Transverse colon (tissue), 4 donors: Measurements from ENCODE around the gene VCX3B. TPM values are rescaled to one million over a fixed set of nuclear protein-coding genes. Genes with fewer than 3 reads are reported as not detected.
"Not testable (repeated sequence)": the region's sequence is repeated elsewhere in the genome, so short reads cannot be mapped to it uniquely, and the experiment has no call there.

Experiments used
- DNase-seq: peaks from one replicate; pipeline ENCODE4 v3.0.0-alpha.2; 2019
- H3K27ac ChIP-seq, 4 donors: fragments of 200-600 bp; sonication (generic); 2 replicates each; pipeline ENCODE4 v1.5.1; 2016 to 2018; ENCODE audit warnings: inconsistent platforms in 4 of 4
- H3K27me3 ChIP-seq: fragments of 200-600 bp; sonication (generic); 2 replicates; pipeline ENCODE4 v1.5.1; 2017; ENCODE audit warnings: inconsistent platforms
- H3K36me3 ChIP-seq, 4 donors: fragments of 200-600 bp; sonication (generic); 2 replicates each; pipeline ENCODE4 v1.5.1; 2017 to 2019; ENCODE audit warnings: inconsistent platforms in 4 of 4
- H3K4me1 ChIP-seq, 4 donors: fragments of 200-600 bp; sonication (generic); 2 replicates each; pipeline ENCODE4 v1.5.1; 2017 to 2020; ENCODE audit warnings: inconsistent platforms in 4 of 4
- H3K4me3 ChIP-seq, 4 donors: fragments of 200-600 bp; sonication (generic); 1 replicate in 1 of 4; 2 replicates in 3 of 4; pipeline versions ENCODE4 v1.5.1 to v1.6.1; 2017 to 2019; ENCODE audit warnings: inconsistent platforms in 4 of 4
- H3K9me3 ChIP-seq, 2 donors: fragments of 200-600 bp; sonication (generic); 2 replicates each; pipeline ENCODE4 v1.5.1; 2017 to 2019; ENCODE audit warnings: inconsistent platforms in 2 of 2
- CTCF ChIP-seq, 5 experiments: fragments of 200-600 bp in 3 of 5; fragments of 450-650 bp in 2 of 5; sonication (generic) in 3 of 5; IDR thresholded peaks; 1 replicate in 2 of 5; 2 replicates in 3 of 5; pipeline ENCODE4 v1.5.1; 2016 to 2017; ENCODE audit warnings: antibody characterized with exemption in 5 of 5, inconsistent platforms in 3 of 5, mild to moderate bottlenecking in 2 of 5, moderate library complexity in 1 of 5
- EP300 ChIP-seq: sonication (generic); formaldehyde crosslinking; IDR thresholded peaks from one replicate; pipeline ENCODE4 v1.6.1; 2017; ENCODE audit warnings: antibody characterized with exemption, low read depth
- POLR2A ChIP-seq: fragments of 450-650 bp; IDR thresholded peaks from one replicate; pipeline ENCODE4 v1.6.1; 2016; ENCODE audit warnings: antibody characterized with exemption, mild to moderate bottlenecking, moderate library complexity
- POLR2AphosphoS5 ChIP-seq, 3 donors: sonication (generic); formaldehyde crosslinking; IDR thresholded peaks; one replicate each; pipeline ENCODE4 v1.6.1; 2016; ENCODE audit warnings: antibody characterized with exemption in 3 of 3
- WGBS, 2 donors: methylation state at CpG; one replicate each; pipeline ENCODE4 v1.1.5; 2018; ENCODE audit warnings: low coverage in 1 of 2; 5-methylcytosine and 5-hydroxymethylcytosine counted together
- in situ Hi-C, 4 donors: fragments of 200-750 bp; cut with MboI; loops; one replicate each; pipeline versions ENCODE4 v1.15.0 to v1.15.1; 2017; ENCODE audit warnings: low sequenced_read_pairs in 3 of 4, low pct_ligation_motif_present in 1 of 4, low pct_unique_long_range_greater_than_20kb in 1 of 4
- intact Hi-C: fragments of 100-400 bp; cut with DNase I; formaldehyde crosslinking; loops from one replicate; pipeline ENCODE4 v1.15.1; 2023; ENCODE audit warnings: low total_unique reads
- total RNA-seq, 4 donors: library from RNA; depleted of rRNA; stranded (reverse); fragments of >200 nt; gene quantifications; one replicate each; pipeline ENCODE4 v1.1.0, GENCODE V29; 2016

VCX3B gene
- total RNA-seq: not detected

GRCh38 chrX:8464530-8464929 lies at the start of gene VCX3B:
Gene VCX3B (plus strand): TSS chrX:8464830. CDS start chrX:8465451, 621 bp downstream.
- H3K36me3 ChIP-seq, H3K4me1 ChIP-seq, H3K4me3 ChIP-seq, H3K9me3 ChIP-seq, intact Hi-C loops, in situ Hi-C loops, H3K27me3 ChIP-seq, H3K27ac ChIP-seq, DNase-seq: not testable (repeated sequence)
- WGBS, 2 donors: 83 to 100% methylated on average over 1 to 3 of the region's 3 CpGs

GRCh38 chrX:8418301-8418700 lies 46.3 kb upstream of the VCX3B start:
- in situ Hi-C loops: no loop called here
- no peak overlapping the region for H3K4me3 ChIP-seq
- TF ChIP-seq EP300 (no peak), POLR2AphosphoS5 (IDR thresholded peaks at IDR 0.05) (no peak), CTCF (IDR thresholded peaks at IDR 0.05) (no peak), POLR2A (no peak)
- H3K36me3 ChIP-seq: no peaks in the 10 kb centered on the region
- H3K27me3 ChIP-seq: no peaks in the 10 kb centered on the region
- WGBS, 2 donors: 72 to 81% methylated on average over 3 to 4 of the region's 4 CpGs
- intact Hi-C loops: no loop called here
- no peaks in the 10 kb centered on the region for H3K4me1 ChIP-seq
- H3K9me3 ChIP-seq: no peaks in the 10 kb centered on the region
- DNase-seq: no peak
- H3K27ac ChIP-seq: no peak overlapping the region

- H3K27me3 ChIP-seq: no peaks in the 10 kb centered on the region
- no peak overlapping the region for H3K4me3 ChIP-seq
- H3K9me3 ChIP-seq: no peaks in the 10 kb centered on the region
- intact Hi-C loops: no loop called here
- in situ Hi-C loops: no loop called here
- WGBS, 2 donors: 85% methylated on average over 1 of the region's 1 CpG; no CpG with 5 or more reads in 1 of the 2 donors
- TF ChIP-seq CTCF (IDR thresholded peaks at IDR 0.05) (no peak), POLR2A (no peak), POLR2AphosphoS5 (IDR thresholded peaks at IDR 0.05) (no peak), EP300 (no peak)
- H3K36me3 ChIP-seq: no peaks in the 10 kb centered on the region
- no peak overlapping the region for H3K27ac ChIP-seq
- DNase-seq: no peak
- H3K4me1 ChIP-seq: no peaks in the 10 kb centered on the region
Measured at GRCh38 chrX:8424912-8425311, 39.7 kb upstream of the VCX3B start.

GRCh38 chrX:8429692-8430249 lies 34.9 kb upstream of the VCX3B start:
- DNase-seq: no peak
- Histone ChIP-seq H3K27ac (no peak overlapping the region), H3K4me1 (no peaks in the 10 kb centered on the region), H3K27me3 (no peaks in the 10 kb centered on the region), H3K9me3 (no peaks in the 10 kb centered on the region), H3K4me3 (no peak overlapping the region), H3K36me3 (no peaks in the 10 kb centered on the region)
- intact Hi-C loops (no loop called here), in situ Hi-C loops (no loop called here)
- no peak for TF ChIP-seq CTCF (IDR thresholded peaks at IDR 0.05)
- no peak for TF ChIP-seq POLR2AphosphoS5 (IDR thresholded peaks at IDR 0.05)
- no peak for TF ChIP-seq EP300
- no peak for TF ChIP-seq POLR2A
- WGBS, 2 donors: 77 to 90% methylated on average over 2 to 6 of the region's 6 CpGs

- in situ Hi-C loops (no loop called here), intact Hi-C loops (no loop called here)
- Histone ChIP-seq H3K4me3 (no peak overlapping the region), H3K4me1 (no peaks in the 10 kb centered on the region), H3K9me3 (no peaks in the 10 kb centered on the region), H3K27ac (no peak overlapping the region), H3K27me3 (no peaks in the 10 kb centered on the region), H3K36me3 (no peaks in the 10 kb centered on the region)
- DNase-seq: no peak
- no peak for TF ChIP-seq CTCF (IDR thresholded peaks at IDR 0.05)
- TF ChIP-seq EP300: no peak
- no peak for TF ChIP-seq POLR2AphosphoS5 (IDR thresholded peaks at IDR 0.05)
- TF ChIP-seq POLR2A: no peak
- 62 to 74% methylated on average over 3 of the region's 3 CpGs for WGBS, 2 donors
Measured at GRCh38 chrX:8430444-8430843, 34.2 kb upstream of the VCX3B start.
